HUDEP-2 (cell line): ENCODE data around the gene OXCT1.
"Not testable (repeated sequence)": the region's sequence is repeated elsewhere in the genome, so short reads cannot be mapped to it uniquely, and the experiment has no call there.

Experiments used
- DNase-seq, 76 experiments: peaks; one replicate each; lab custom pipeline; 2025; ENCODE audit not compliant: unreplicated experiment in 76 of 76; lab: John Stamatoyannopoulos, UW

OXCT1 gene

GRCh38 chr5:41787265-41787664, 83.0 kb downstream of the OXCT1 start:
- DNase-seq, result no peak

DNA sequence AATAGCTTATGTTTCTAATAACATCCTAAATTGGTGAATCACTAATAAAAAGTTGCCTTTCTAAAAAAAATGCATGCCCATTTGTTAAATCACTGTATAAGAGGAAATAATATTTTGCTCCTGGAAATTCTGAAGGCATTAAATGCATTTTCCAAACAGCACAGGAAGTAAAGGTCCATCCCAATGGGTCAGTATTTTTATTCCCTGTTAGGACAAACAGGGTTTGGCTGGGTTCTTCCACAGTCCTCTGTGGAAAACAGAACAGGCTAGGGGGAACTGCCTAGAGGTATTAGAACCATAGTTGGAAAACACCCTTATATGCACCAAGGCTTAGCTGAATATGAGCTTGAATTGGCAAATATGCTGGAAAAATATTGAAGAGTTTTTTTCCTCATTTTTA, 85.2 kb downstream of the OXCT1 start:
- no peak for DNase-seq

DNA sequence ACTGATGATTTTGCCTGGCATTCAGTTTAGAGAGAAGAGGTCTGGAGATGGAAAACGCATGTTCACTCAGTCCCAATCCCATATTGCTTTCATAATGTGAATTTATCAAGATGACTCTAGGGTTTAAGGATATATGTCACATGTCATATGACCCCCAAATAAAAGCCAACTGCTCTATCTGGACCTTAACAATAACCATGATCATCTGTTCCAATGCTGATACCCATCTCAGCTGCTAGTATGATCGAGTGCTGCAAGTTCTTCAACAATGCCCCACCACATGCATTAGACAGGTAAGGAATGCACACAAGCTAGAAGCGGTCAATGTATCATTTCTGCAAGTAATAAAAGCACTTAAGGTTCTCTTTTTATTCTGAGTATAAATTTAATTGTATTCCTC, 91.8 kb downstream of the OXCT1 start:
- no peak for DNase-seq

GRCh38 chr5:41776435-41776834, 93.8 kb downstream of the OXCT1 start:
- DNase-seq, result no peak

DNA sequence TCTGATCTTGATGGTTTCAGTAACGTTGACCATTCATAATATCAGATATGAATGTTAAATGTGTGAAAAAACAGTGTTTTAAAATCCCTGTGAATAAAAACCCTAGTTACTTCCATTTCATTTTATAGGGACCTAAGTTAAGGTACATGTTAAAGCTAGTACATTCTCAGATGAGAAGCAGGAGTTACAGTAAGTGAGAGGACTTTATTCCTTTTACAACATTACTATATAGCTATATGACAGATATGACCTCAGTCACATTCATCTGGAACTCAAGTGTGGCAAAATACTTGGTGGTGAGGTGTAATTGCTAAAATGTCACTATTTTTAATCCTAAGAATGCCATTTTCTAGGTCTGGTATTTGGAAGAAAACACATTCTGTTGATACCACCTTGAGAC, 96.4 kb downstream of the OXCT1 start:
- no peak for DNase-seq

DNA sequence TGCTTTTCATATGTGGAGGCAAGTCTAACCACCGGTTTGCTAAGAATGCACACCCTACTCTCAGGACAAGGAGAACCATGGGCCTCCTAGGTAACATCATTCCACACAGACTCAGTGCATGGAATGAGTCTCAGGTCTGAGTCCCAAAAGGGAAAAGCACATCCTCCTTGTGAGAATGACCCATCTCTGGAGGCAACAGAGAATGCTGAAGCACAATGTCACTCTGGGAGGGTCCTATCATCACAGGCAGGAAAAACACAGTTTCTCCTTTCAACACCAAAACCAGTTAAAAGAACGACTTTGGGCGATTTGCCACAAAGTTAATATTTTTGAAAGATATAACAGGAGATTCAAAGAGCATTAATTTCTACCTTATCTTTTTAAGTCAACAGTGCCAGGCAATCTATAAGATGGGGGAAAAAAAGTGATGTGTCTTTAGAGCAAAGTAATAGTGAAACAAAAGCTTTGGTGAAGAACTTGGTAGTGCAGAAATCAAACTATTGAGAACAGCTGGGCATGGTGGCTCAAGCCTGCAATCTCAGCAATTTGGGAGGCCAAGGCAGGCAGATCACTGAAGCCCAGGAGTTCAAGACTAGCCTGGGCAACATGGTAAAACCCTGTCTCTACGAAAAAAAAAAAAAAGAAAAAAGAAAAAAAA, 97.3 kb downstream of the OXCT1 start:
- DNase-seq, result no peak

GRCh38 chr5:41772056-41772455, 98.2 kb downstream of the OXCT1 start:
- no peak for DNase-seq

GRCh38 chr5:41770799-41771198, 99.4 kb downstream of the OXCT1 start:
- DNase-seq, result no peak

DNA sequence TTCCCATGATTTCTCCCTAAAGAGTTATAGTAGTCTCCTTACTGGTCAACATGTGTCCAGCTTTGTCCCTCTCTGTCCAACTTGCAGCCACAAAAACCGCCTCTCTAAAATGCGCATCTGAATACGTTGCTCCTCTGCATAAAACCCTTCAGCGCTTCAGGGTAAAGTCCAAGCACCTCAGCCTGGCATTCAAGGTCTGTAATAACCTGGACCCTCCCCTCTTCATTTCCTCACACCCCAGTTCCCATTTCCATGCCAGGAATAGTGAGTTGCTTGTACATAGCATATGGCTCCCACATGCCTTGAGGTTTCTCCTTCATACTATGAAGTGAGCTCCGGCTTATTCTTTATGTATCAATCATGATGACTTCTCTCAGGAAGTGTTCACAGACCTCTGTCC, 101.5 kb downstream of the OXCT1 start:
- no peak for DNase-seq

GRCh38 chr5:41764650-41765049, 105.6 kb downstream of the OXCT1 start:
- DNase-seq, result no peak

DNA sequence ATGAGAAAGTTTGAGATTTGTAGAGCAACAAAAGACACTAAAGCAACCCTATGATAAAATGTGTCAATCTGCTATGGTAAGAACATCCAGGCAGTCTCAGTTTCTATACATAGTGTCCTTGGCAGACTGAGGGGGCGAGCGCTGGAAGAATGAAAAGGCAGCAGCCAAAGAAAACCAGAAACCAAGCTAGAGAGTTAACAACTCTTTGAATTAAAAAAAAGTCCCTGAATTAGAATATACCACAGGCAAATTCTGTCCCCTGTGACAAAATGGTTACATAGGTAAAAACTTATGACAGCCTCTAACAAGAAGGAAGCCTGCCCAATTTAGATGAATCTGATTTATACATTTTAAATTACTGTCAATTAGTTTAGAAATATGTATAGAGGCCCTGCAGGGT, 106.7 kb downstream of the OXCT1 start:
- DNase-seq, result no peak

GRCh38 chr5:41763081-41763480, 107.1 kb downstream of the OXCT1 start:
- DNase-seq, result no peak

DNA sequence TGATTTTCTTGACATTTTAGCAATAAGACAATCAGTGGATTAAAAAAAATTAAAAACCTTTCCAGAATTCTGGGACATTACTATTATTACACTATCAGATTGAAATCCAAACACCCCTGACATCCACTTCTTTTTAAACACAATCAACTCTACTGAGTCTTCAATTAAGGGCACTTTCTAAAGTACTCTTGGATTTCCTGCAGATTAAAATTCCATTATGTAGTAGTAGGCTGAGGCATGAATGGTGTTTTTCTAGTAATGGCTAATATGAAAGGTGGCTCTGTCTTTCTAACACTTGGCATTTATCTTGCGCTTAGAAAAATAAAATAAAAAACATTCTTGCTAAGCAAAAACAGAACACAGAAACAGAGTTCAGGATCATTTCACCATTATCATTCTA, 107.8 kb downstream of the OXCT1 start:
- DNase-seq, result no peak

- DNase-seq, result no peak
Measured at GRCh38 chr5:41761663-41762062, 108.6 kb downstream of the OXCT1 start.

DNA sequence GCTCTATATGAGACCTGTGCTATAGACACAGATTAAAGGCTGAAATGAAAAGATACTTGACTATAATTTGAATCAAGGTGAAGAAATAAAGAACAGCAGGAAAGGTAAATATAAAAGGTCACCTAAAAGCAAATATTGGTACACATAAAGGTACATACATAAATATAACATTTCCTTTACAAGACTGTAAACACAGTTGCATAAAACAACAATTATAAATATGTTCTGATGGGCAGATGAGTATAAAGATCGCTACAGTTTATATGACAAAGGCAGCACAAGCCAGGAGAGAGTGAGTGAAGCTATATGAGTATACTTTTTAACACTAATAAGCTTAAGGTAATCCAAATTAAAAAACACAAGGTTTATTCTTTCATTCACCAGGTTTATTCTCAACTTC, 114.5 kb downstream of the OXCT1 start:
- no peak for DNase-seq

DNA sequence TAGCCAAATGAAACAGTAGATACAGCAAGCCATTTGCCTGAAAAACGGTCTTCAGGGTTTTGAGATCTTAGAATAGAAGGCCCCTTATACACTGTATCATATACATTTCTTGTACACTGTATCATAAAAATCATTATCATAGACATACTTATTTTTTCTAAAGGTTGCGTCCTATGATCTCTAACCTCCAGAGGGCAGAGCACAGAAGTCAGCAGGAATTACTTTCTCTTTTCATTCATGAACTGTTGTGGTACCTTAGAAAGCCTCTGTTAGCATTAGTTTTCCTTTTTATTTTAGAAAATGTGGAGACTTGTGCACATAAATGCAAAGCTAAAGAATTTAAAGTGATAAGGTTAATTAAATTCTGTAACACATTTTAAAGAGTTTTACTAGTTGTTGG, 115.4 kb downstream of the OXCT1 start:
- peak in 4 of 76 experiments; percentile 3 to 21 (median 13) for DNase-seq

- no peak for DNase-seq
Measured at GRCh38 chr5:41751867-41752266, 118.4 kb downstream of the OXCT1 start.

DNA sequence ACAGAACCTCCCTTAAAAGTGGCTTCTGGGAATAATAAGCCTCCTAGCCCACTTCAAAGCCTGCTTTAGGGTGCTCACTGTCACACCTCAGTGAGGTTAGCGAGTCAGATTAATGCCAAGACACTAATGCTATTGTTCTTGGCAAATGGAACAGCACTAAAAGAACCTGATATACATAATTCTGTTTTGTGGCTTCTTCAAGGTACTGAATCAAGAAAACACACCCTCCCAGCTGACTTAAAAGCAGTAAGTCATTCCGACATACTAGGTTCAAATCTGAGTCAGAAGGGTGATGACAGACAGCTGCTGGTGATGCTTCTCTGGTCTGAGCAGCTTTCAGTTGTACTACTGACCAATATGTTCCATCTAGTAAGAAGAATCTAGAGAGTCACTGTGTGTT, 121.6 kb downstream of the OXCT1 start:
- no peak for DNase-seq

- DNase-seq, result no peak
Measured at GRCh38 chr5:41747708-41748107, 122.5 kb downstream of the OXCT1 start.

GRCh38 chr5:41747301-41747700, 122.9 kb downstream of the OXCT1 start:
- DNase-seq, result peak in 3 of 76 experiments; percentile 1 to 4 (median 1)

- not testable (repeated sequence) for DNase-seq
Measured at GRCh38 chr5:41742608-41743007, 127.6 kb downstream of the OXCT1 start.

GRCh38 chr5:41738710-41739354, 131.4 kb downstream of the OXCT1 start:
- peak in 4 of 76 experiments; percentile 14 to 36 (median 21) for DNase-seq

DNA sequence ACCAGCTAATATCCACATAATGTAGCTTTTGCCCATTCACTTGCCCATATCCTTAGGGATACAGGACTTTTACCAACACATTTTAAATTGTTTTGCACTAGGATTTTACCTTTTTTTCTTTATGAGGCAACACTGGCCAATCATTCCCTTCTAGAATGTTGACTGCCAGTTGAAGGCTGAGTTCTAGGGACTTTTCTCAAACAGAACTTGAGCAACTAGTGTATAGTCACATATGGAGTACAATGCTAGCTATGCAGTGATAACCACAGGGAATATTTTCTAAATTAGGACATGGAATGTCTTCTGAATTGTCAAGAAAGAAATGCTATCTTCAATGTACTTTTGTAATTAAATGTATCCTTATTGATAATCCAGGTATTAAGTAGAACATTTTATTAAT, 133.6 kb downstream of the OXCT1 start:
- no peak for DNase-seq
